ENCODE data around the gene EIF4E2.

DNA sequence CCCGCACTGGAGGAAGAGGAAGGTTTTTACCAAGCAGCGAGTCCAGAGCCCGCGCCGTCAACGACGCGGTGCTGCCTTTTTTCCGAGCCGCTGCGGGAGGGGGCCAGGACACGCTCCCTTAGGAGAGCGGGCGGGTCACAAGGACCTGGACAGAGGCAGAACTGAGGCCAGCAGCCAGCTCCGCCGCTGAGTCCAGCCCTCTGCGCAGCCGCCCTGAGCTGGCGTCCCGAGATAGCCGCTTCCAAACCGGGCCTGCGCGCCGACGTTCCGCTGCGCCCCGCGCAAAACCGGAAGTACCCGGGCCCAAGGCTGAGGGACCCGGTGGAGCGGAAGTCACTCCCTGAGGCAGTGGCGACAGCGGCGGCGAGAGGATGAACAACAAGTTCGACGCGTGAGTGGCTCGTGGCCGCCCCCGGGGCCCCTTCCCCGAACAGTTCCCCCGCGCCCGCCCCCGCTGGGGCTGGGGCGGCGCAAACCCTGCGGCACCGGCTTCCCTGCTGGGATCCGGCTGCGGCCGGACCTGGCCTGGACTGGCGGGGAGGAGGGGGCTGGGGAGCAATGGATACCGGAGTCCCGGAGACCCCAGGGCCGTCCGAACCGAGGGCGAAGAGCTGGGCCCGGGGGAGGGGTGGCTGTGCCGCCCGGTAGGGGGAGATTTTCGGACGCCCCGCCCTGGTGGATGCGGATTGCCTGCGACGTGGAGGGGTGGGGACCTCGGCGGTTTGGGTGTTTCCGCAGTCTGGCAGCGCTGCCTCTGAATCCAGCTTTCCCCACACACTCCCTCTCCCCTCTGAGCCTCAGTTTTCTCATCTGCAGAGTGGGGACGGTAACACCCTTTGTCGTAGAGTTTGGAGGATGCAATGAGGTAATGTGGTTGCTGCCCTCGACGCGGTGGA, at the start of gene EIF4E2, which contains the start of gene TIGD1:
- TF ChIP-seq, protein P1, sequence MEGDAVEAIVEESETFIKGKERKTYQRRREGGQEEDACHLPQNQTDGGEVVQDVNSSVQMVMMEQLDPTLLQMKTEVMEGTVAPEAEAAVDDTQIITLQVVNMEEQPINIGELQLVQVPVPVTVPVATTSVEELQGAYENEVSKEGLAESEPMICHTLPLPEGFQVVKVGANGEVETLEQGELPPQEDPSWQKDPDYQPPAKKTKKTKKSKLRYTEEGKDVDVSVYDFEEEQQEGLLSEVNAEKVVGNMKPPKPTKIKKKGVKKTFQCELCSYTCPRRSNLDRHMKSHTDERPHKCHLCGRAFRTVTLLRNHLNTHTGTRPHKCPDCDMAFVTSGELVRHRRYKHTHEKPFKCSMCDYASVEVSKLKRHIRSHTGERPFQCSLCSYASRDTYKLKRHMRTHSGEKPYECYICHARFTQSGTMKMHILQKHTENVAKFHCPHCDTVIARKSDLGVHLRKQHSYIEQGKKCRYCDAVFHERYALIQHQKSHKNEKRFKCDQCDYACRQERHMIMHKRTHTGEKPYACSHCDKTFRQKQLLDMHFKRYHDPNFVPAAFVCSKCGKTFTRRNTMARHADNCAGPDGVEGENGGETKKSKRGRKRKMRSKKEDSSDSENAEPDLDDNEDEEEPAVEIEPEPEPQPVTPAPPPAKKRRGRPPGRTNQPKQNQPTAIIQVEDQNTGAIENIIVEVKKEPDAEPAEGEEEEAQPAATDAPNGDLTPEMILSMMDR (IDR thresholded peaks at IDR 0.05), result peak; percentile 17 to 78 (median 28)
- peak; percentile 66 to 94 for TF ChIP-seq EP300 (IDR thresholded peaks at IDR 0.05)

All from tibial nerve (tissue), 4 donors.